HCT116 (cell line): ENCODE measurements around the gene TJP3. TPM values are rescaled to one million over a fixed set of nuclear protein-coding genes. Genes with fewer than 3 reads are reported as not detected.

ENCODE experiments used
- ATAC-seq: fragments of 200-7000 bp; cut with Tn5 transposase; 2 replicates; pipeline ENCODE4 v1.9.1; 2020; ENCODE audit warnings: mild to moderate bottlenecking, moderate library complexity
- BruUV-seq: library from RNA; stranded (reverse); fragments of 400-500 nt; replicated peaks from 2 replicates; lab custom pipeline; 2021; lab: Mats Ljungman, UMichigan
- CTCF ChIA-PET: fragments of 300-600 bp; sonication (Branson Sonifier 250); formaldehyde crosslinking; loops from one replicate; lab custom pipeline; 2021; ENCODE audit warnings: antibody characterized with exemption; lab: Charles Lee
- POLR2A ChIA-PET: fragments of 300-600, 350-600 bp; sonication (Branson Sonifier 250); formaldehyde crosslinking; loops from one replicate; lab custom pipeline; 2021; ENCODE audit warnings: antibody characterized with exemption; lab: Charles Lee
- RAD21 ChIA-PET, 2 experiments: fragments of 300-600 bp; sonication (Branson Sonifier 250); formaldehyde crosslinking; loops; one replicate each; lab custom pipeline; 2023; ENCODE audit warnings: low total read pairs in 2 of 2; ENCODE audit not compliant: uncharacterized antibody in 2 of 2, unreplicated experiment in 2 of 2, low non-redundant PET in 1 of 2; lab: Charles Lee
- DNase-seq: peaks from one replicate; pipeline ENCODE4 v3.0.0-alpha.2; 2010; ENCODE audit warnings: low read depth, low spot score
- H2AFZ ChIP-seq: fragments of 200-600 bp; shearing (Covaris generic), sonication (generic); 2 replicates; pipeline ENCODE4 v1.6.1; 2017; ENCODE audit warnings: low read depth, mixed run types, mixed read lengths, antibody characterized with exemption, low read length; ENCODE audit not compliant: poor library complexity, severe bottlenecking
- H3K27ac ChIP-seq: 2 replicates; pipeline ENCODE4 v1.5.1; 2012; ENCODE audit warnings: low read depth, low read length
- H3K27me3 ChIP-seq: fragments of 200-600 bp; sonication (generic); 2 replicates; pipeline ENCODE4 v1.6.1; 2016; ENCODE audit warnings: mixed run types, low read length, mixed read lengths; ENCODE audit not compliant: insufficient read depth
- H3K36me3 ChIP-seq, 2 experiments: fragments of 200-500 bp in 1 of 2; fragments of 200-600 bp in 1 of 2; sonication (Bioruptor generic) in 1 of 2; sonication (generic) in 1 of 2; 2 replicates each; pipeline versions ENCODE4 v1.5.1 to v1.6.1; 2014 to 2016; ENCODE audit warnings: low read length in 2 of 2, inconsistent platforms in 1 of 2, mixed read lengths in 1 of 2, mixed run types in 1 of 2; ENCODE audit not compliant: insufficient read depth in 2 of 2, control insufficient read depth in 1 of 2
- H3K4me1 ChIP-seq, 2 experiments: fragments of 200-600 bp in 1 of 2; sonication (generic) in 1 of 2; 2 replicates each; pipeline versions ENCODE4 v1.5.1 to v1.6.1; 2012 to 2017; ENCODE audit warnings: low read length in 2 of 2, inconsistent platforms in 1 of 2, mild to moderate bottlenecking in 1 of 2, mixed read lengths in 1 of 2, mixed run types in 1 of 2, moderate library complexity in 1 of 2; ENCODE audit not compliant: insufficient read depth in 2 of 2, control insufficient read depth in 1 of 2
- H3K4me2 ChIP-seq: fragments of 200-600 bp; sonication (generic); 2 replicates; pipeline ENCODE4 v1.6.1; 2017; ENCODE audit warnings: mixed run types, low read length, mixed read lengths
- H3K4me3 ChIP-seq, 2 experiments: fragments of 200-600 bp in 1 of 2; sonication (generic) in 1 of 2; replicated peaks in 1 of 2; 2 replicates each; pipeline ENCODE4 v1.5.1; 2011 to 2016; ENCODE audit warnings: low read length in 2 of 2, control low read depth in 1 of 2, low read depth in 1 of 2, mild to moderate bottlenecking in 1 of 2, mixed read lengths in 1 of 2, mixed run types in 1 of 2
- H3K79me2 ChIP-seq: fragments of 200-600 bp; sonication (generic); 2 replicates; pipeline ENCODE4 v1.6.1; 2017; ENCODE audit warnings: mild to moderate bottlenecking, mixed run types, low read length, moderate library complexity, mixed read lengths; ENCODE audit not compliant: insufficient read depth
- H3K9ac ChIP-seq: fragments of 200-600 bp; sonication (generic); 2 replicates; pipeline ENCODE4 v1.6.1; 2016; ENCODE audit warnings: low read length, mixed read lengths
- H3K9me2 ChIP-seq: fragments of 200-600 bp; sonication (generic), shearing (Covaris generic); 2 replicates; pipeline ENCODE4 v1.6.1; 2017; ENCODE audit warnings: mixed run types, mild to moderate bottlenecking, moderate library complexity; ENCODE audit not compliant: insufficient read depth
- H3K9me3 ChIP-seq, 2 experiments: fragments of 200-500 bp in 1 of 2; fragments of 200-600 bp in 1 of 2; sonication (Bioruptor generic) in 1 of 2; sonication (generic) in 1 of 2; 2 replicates each; pipeline ENCODE4 v1.6.1; 2014 to 2017; ENCODE audit warnings: low read length in 2 of 2, mixed read lengths in 2 of 2, inconsistent platforms in 1 of 2, low read depth in 1 of 2, mild to moderate bottlenecking in 1 of 2, mixed run types in 1 of 2, moderate library complexity in 1 of 2; ENCODE audit not compliant: control insufficient read depth in 1 of 2, insufficient read depth in 1 of 2
- H4K20me1 ChIP-seq: fragments of 200-600 bp; sonication (generic), shearing (Covaris generic); 2 replicates; pipeline ENCODE4 v1.6.1; 2017; ENCODE audit warnings: mixed run types, mild to moderate bottlenecking, moderate library complexity; ENCODE audit not compliant: insufficient read depth
- CEBPB ChIP-seq: IDR thresholded peaks from 2 replicates; pipeline ENCODE4 v1.6.1; 2012; ENCODE audit warnings: low read depth
- EGR1 ChIP-seq: IDR thresholded peaks from 2 replicates; pipeline ENCODE4 v1.6.1; 2012; ENCODE audit warnings: low read depth
- ELF1 ChIP-seq: IDR thresholded peaks from 2 replicates; pipeline ENCODE4 v1.6.1; 2012; ENCODE audit warnings: low read depth, borderline replicate concordance
- JUND ChIP-seq: IDR thresholded peaks from 2 replicates; pipeline ENCODE4 v1.6.1; 2012
- RAD21 ChIP-seq: IDR thresholded peaks from 2 replicates; pipeline ENCODE4 v1.6.1; 2012; ENCODE audit warnings: low read depth, mild to moderate bottlenecking
- SIN3A ChIP-seq: IDR thresholded peaks from 2 replicates; pipeline ENCODE4 v1.6.1; 2012; ENCODE audit warnings: low read depth
- TCF7L2 ChIP-seq: IDR thresholded peaks from 2 replicates; pipeline ENCODE4 v1.7.0; 2011; ENCODE audit warnings: borderline replicate concordance, inconsistent platforms; ENCODE audit not compliant: insufficient read depth, insufficient read length; ENCODE audit errors: extremely low read depth
- ZFX ChIP-seq: fragments of 450-650 bp; IDR thresholded peaks from 2 replicates; pipeline ENCODE4 v1.6.1; 2017
- intact Hi-C: fragments of 100-400 bp; cut with micrococcal nuclease; formaldehyde crosslinking; loops from 2 replicates; pipeline ENCODE4 v1.10.0; 2022
- total RNA-seq: library from RNA; stranded (reverse); gene quantifications from one replicate; pipeline ENCODE4 v1.2.1, GENCODE V29; 2021; ENCODE audit not compliant: unreplicated experiment
- TF ChIP-seq, protein P1 (sequence below): IDR thresholded peaks from 2 replicates; pipeline ENCODE4 v1.6.1; 2012; ENCODE audit warnings: low read depth

TJP3 gene
- total RNA-seq, 1 experiment from 2014 or later, result 69.6 TPM

DNA sequence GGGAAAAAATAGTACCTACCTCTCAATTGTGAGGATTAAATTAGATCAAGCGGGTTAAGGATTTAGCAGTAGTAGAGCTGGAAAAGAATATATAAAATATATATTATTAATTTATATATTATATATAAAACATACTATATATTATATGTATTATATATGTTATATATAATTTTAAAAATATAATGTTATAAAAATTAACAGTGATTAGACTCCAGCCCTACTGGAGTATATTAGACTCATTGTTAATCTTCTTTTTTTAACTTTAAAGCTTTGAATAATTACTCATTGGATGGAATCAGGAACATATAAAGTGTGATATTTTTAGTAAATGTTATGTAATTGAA, 53.9 kb downstream of the TJP3 start:
- DNase-seq, result no peak
- Histone ChIP-seq H3K4me2 (peak overlapping the region; percentile 86), H3K79me2 (peaks cover 32% of the 10 kb centered on the region), H3K4me3 (peak overlapping the region; percentile 77 to 99), H3K9ac (peak overlapping the region; percentile 85), H3K4me1 (peaks cover 6 to 14% of the 10 kb centered on the region in 2 experiments; a peak in 2 of 4 replicates), H3K27ac (peak overlapping the region; percentile 93), H3K9me3 (no peaks in the 10 kb centered on the region), H2AFZ (peak overlapping the region; percentile 62), H3K36me3 (peaks cover 2 to 14% of the 10 kb centered on the region in 2 experiments; a peak in 2 of 4 replicates), H4K20me1 (no peaks in the 10 kb centered on the region), H3K27me3 (no peaks in the 10 kb centered on the region), H3K9me2 (no peaks in the 10 kb centered on the region)
- BruUV-seq, result no TSS peak
- TF ChIP-seq ZFX (no peak), EGR1 (no peak), SIN3A (no peak), TCF7L2 (no peak), RAD21 (no peak), ELF1 (no peak), CEBPB (no peak), JUND (no peak)
- TF ChIP-seq, protein P1, sequence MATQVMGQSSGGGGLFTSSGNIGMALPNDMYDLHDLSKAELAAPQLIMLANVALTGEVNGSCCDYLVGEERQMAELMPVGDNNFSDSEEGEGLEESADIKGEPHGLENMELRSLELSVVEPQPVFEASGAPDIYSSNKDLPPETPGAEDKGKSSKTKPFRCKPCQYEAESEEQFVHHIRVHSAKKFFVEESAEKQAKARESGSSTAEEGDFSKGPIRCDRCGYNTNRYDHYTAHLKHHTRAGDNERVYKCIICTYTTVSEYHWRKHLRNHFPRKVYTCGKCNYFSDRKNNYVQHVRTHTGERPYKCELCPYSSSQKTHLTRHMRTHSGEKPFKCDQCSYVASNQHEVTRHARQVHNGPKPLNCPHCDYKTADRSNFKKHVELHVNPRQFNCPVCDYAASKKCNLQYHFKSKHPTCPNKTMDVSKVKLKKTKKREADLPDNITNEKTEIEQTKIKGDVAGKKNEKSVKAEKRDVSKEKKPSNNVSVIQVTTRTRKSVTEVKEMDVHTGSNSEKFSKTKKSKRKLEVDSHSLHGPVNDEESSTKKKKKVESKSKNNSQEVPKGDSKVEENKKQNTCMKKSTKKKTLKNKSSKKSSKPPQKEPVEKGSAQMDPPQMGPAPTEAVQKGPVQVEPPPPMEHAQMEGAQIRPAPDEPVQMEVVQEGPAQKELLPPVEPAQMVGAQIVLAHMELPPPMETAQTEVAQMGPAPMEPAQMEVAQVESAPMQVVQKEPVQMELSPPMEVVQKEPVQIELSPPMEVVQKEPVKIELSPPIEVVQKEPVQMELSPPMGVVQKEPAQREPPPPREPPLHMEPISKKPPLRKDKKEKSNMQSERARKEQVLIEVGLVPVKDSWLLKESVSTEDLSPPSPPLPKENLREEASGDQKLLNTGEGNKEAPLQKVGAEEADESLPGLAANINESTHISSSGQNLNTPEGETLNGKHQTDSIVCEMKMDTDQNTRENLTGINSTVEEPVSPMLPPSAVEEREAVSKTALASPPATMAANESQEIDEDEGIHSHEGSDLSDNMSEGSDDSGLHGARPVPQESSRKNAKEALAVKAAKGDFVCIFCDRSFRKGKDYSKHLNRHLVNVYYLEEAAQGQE, result no peak
- intact Hi-C loops, result loop anchor here (1.0 to 5.0 kb wide), 2 partner anchors 34 to 60 kb away; no protein-coding TSS in a partner anchor
- POLR2A ChIA-PET, result interaction anchor here (0.8 to 2.2 kb wide), 13 partner anchors 9 to 486 kb away, joined by 3 to 10 read pairs (median 5); partner anchors contain the start of genes EEF2 and TJP3
- CTCF ChIA-PET, result interaction anchor here (0.6 to 2.4 kb wide), 13 partner anchors 15 to 446 kb away, joined by 3 to 20 read pairs (median 4); no protein-coding TSS in a partner anchor
- RAD21 ChIA-PET, result interaction anchor here in 1 of 2 experiments (1.0 kb wide), 1 partner anchor 86 kb away, joined by 3 read pairs; no protein-coding TSS in a partner anchor
- ATAC-seq, result no peak
